Right lobe of liver (tissue), 6 donors: ENCODE results near the gene MIEF1. TPM values are rescaled to one million over a fixed set of nuclear protein-coding genes. Genes with fewer than 3 reads are reported as not detected.

Source experiments
- ATAC-seq, 4 donors: fragments of 200-7000 bp; cut with Tn5 transposase; one replicate each; pipeline ENCODE4 v1.9.1; 2020; ENCODE audit warnings: mild to moderate bottlenecking in 4 of 4, moderate library complexity in 4 of 4
- DNase-seq, 3 donors: peaks; one replicate each; pipeline ENCODE4 v3.0.0-alpha.2; 2020
- H3K27ac ChIP-seq, 3 donors: fragments of 200-600 bp; one replicate each; pipeline ENCODE4 v1.8.0; 2022
- H3K27me3 ChIP-seq, 2 donors: fragments of 200-600 bp; one replicate each; pipeline ENCODE4 v1.8.0; 2022
- H3K36me3 ChIP-seq, 4 donors: fragments of 200-600 bp; sonication (generic) in 1 of 4; one replicate each; pipeline versions ENCODE4 v1.5.1 to v1.8.0; 2017 to 2022; ENCODE audit warnings: control low read depth in 1 of 4
- H3K4me1 ChIP-seq, 4 donors: fragments of 200-600 bp; sonication (generic) in 1 of 4; one replicate each; pipeline versions ENCODE4 v1.5.1 to v1.8.0; 2017 to 2022; ENCODE audit warnings: control low read depth in 1 of 4
- H3K4me3 ChIP-seq, 3 donors: fragments of 200-600 bp; one replicate each; pipeline ENCODE4 v1.8.0; 2022
- H3K9me3 ChIP-seq, 4 donors: fragments of 200-600 bp; sonication (generic) in 1 of 4; one replicate each; pipeline versions ENCODE4 v1.5.1 to v1.8.0; 2017 to 2022; ENCODE audit warnings: control low read depth in 1 of 4
- POLR2A ChIP-seq: fragments of 450-650 bp; IDR thresholded peaks from one replicate; pipeline ENCODE4 v1.6.1; 2017; ENCODE audit warnings: antibody characterized with exemption, mild to moderate bottlenecking
- WGBS: methylation state at CpG from one replicate; pipeline ENCODE4 v1.1.6; 2018; ENCODE audit warnings: low coverage, low lambda C conversion rate; ENCODE audit not compliant: insufficient coverage; ENCODE audit errors: missing lambda C conversion rate; 5-methylcytosine and 5-hydroxymethylcytosine counted together
- intact Hi-C, 2 donors: fragments of 100-400 bp; cut with DNase I; formaldehyde crosslinking; loops; one replicate each; pipeline versions ENCODE4 v1.11.2 to v1.14.1; 2022
- total RNA-seq, 6 experiments: library from RNA; depleted of rRNA in 2 of 6; stranded (reverse); fragments of >200 nt in 2 of 6; fragmentation: NEBNext Ultra II Directional in 3 of 6; extraction: Animal tissue kit (Norgen Biotek cat#: 25700) in 3 of 6; gene quantifications; one replicate each; pipeline versions ENCODE4 v1.1.0 to v1.2.4, GENCODE V29; 2016 to 2023
- TF ChIP-seq, protein P1 (sequence below), 4 donors: fragments of 200-600 bp in 3 of 4; fragments of 450-650 bp in 1 of 4; IDR thresholded peaks; one replicate each; pipeline versions ENCODE4 v1.5.1 to v1.8.0; 2016 to 2022; ENCODE audit warnings: antibody characterized with exemption in 4 of 4, mild to moderate bottlenecking in 2 of 4
- donor health status: DM: no; HTN: yes; CAD: no.
- donor health status: DM: no; HTN: no; CAD: no.
- donor health status: DM: no; HTN: no; CAD: no.
- donor health status: DM: no; HTN: yes; CAD: no.
- donor health status: DM: no; HTN: yes; CAD: no.

Gene MIEF1
- total RNA-seq, 6 experiments from 2014 or later = 17.4 to 24.4 (median 21.5) TPM

DNA sequence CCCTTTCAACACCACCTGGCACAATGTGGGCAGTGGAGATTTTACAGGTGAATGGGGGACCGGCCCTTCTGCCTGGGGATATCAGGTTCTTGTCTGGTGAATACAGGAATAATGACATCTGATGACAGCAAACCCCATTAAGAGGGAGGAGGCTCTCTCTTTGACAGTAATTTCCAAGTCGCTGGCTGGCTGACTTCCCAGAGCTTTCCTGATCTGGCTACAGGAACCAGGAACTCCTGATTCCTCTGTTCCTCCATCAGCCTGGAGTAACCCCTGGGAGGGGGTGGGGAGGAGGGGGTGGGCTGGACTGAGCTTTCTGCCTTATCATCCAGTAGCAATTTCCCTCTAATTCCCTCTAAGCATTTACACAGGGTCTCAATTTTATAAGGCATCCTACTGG, 3.7 kb upstream of the MIEF1 start:
- intact Hi-C loops = no loop called here
- H3K36me3 ChIP-seq = no peaks in the 10 kb centered on the region
- ATAC-seq = no peak
- WGBS = 0% methylated on average over 1 of the region's 2 CpGs
- TF ChIP-seq, protein P1, sequence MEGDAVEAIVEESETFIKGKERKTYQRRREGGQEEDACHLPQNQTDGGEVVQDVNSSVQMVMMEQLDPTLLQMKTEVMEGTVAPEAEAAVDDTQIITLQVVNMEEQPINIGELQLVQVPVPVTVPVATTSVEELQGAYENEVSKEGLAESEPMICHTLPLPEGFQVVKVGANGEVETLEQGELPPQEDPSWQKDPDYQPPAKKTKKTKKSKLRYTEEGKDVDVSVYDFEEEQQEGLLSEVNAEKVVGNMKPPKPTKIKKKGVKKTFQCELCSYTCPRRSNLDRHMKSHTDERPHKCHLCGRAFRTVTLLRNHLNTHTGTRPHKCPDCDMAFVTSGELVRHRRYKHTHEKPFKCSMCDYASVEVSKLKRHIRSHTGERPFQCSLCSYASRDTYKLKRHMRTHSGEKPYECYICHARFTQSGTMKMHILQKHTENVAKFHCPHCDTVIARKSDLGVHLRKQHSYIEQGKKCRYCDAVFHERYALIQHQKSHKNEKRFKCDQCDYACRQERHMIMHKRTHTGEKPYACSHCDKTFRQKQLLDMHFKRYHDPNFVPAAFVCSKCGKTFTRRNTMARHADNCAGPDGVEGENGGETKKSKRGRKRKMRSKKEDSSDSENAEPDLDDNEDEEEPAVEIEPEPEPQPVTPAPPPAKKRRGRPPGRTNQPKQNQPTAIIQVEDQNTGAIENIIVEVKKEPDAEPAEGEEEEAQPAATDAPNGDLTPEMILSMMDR (IDR thresholded peaks at IDR 0.05) = no peak
- no peak for TF ChIP-seq POLR2A
- H3K27me3 ChIP-seq = no peaks in the 10 kb centered on the region
- no peaks in the 10 kb centered on the region for H3K9me3 ChIP-seq
- H3K4me3 ChIP-seq = no peak overlapping the region
- H3K4me1 ChIP-seq = peaks cover 0 to 13% (median 10%) of the 10 kb centered on the region in 4 donors
- DNase-seq = peak in 2 of 3 donors; percentile 46 to 57
- H3K27ac ChIP-seq = no peak overlapping the region

GRCh38 chr22:39498802-39499201, 3.3 kb upstream of the MIEF1 start:
- no peaks in the 10 kb centered on the region for H3K27me3 ChIP-seq
- peak in 1 of 3 donors; percentile 22 for DNase-seq
- H3K27ac ChIP-seq = no peak overlapping the region
- no peaks in the 10 kb centered on the region for H3K9me3 ChIP-seq
- peaks cover 0 to 17% (median 12%) of the 10 kb centered on the region in 4 donors for H3K4me1 ChIP-seq
- WGBS = 60% methylated on average over 3 of the region's 3 CpGs
- no peak for ATAC-seq
- intact Hi-C loops = no loop called here
- TF ChIP-seq, protein P1 (IDR thresholded peaks at IDR 0.05) = no peak
- TF ChIP-seq POLR2A = no peak
- H3K4me3 ChIP-seq = no peak overlapping the region
- no peaks in the 10 kb centered on the region for H3K36me3 ChIP-seq

DNA sequence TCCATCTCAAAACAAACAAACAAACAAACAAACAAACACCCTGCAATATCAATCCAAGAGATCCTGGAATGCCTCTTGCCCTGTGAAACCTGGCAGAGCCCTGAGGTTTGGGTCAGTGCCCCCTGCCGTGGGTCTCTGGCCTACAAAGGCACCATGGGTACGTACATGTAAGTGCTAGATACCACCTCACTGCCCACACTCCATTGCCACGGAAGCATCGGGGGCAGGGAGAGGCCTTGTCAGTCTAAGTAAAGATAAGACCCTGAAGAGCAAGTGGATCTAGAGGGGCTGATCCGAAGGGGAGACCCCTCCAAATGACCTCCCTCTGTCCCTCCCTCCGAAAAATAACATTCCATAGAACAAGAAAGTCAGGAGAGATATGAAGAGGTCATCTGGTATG, 2.0 kb upstream of the MIEF1 start:
- DNase-seq (peak in 1 of 3 donors; percentile 43), ATAC-seq (no peak)
- Histone ChIP-seq H3K36me3 (peaks cover 0 to 12% (median 8%) of the 10 kb centered on the region in 4 donors), H3K27me3 (no peaks in the 10 kb centered on the region), H3K9me3 (no peaks in the 10 kb centered on the region), H3K4me1 (peaks cover 0 to 21% (median 13%) of the 10 kb centered on the region in 4 donors), H3K4me3 (no peak overlapping the region), H3K27ac (peak overlapping the region in 1 of 3 donors; percentile 85)
- TF ChIP-seq, protein P1 (IDR thresholded peaks at IDR 0.05) = no peak
- no peak for TF ChIP-seq POLR2A
- WGBS = 81% methylated on average over 6 of the region's 6 CpGs
- intact Hi-C loops = no loop called here

DNA sequence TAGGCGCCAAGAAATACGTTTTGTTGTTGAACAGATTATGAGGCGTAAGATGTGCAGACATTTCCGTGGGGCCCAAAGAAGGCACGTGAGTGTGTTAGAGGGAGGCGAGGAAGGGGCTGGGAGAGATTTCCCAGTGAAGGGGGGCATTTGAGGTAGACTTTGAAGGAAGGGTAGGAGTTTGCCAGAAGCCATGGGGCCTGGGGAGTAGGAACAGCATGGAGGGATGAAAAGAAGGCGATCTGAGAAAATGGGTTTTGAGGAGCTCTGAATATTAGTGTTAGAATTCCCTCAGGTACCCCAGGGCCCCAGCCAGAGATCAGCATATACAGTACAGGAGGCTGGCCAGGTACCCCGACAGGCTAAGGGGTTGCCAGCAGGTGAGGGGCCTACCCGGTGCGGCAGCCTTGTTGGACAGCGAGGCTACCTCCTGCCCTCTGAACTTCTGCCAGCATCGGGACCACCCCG, 414 bp upstream of the MIEF1 start:
- no peak for ATAC-seq
- intact Hi-C loops = no loop called here

More for the DNA sequence above, 414 bp upstream of the MIEF1 start:
- Histone ChIP-seq H3K27ac (peak overlapping the region; percentile 85 to 93 (median 85)), H3K4me1 (peaks cover 0 to 21% (median 13%) of the 10 kb centered on the region in 4 donors), H3K4me3 (peak overlapping the region; percentile 97 to 100 (median 98)), H3K9me3 (no peaks in the 10 kb centered on the region), H3K27me3 (no peaks in the 10 kb centered on the region), H3K36me3 (peaks cover 0 to 28% (median 16%) of the 10 kb centered on the region in 4 donors)
- DNase-seq = no peak
- WGBS = 38% methylated on average over 7 of the region's 13 CpGs
- no peak for TF ChIP-seq POLR2A
- TF ChIP-seq, protein P1 (IDR thresholded peaks at IDR 0.05) = no peak
